Liver (tissue), 9 donors: ENCODE data around the gene HOXA4. TPM values are rescaled to one million over a fixed set of nuclear protein-coding genes. Genes with fewer than 3 reads are reported as not detected.

ENCODE experiments used
- DNase-seq: peaks from one replicate; pipeline ENCODE4 v3.0.0-alpha.2; 2017; ENCODE audit warnings: low spot score
- H3K27ac ChIP-seq, 2 donors: one replicate each; pipeline ENCODE4 v1.7.0; 2013; ENCODE audit warnings: inconsistent platforms in 2 of 2, low read length in 2 of 2, control low read depth in 1 of 2, low read depth in 1 of 2, mild to moderate bottlenecking in 1 of 2
- H3K27me3 ChIP-seq, 4 donors: one replicate each; pipeline versions ENCODE4 v1.6.1 to v1.7.0; 2013; ENCODE audit warnings: low read length in 3 of 4, inconsistent platforms in 1 of 4, mild to moderate bottlenecking in 1 of 4, moderate library complexity in 1 of 4; ENCODE audit not compliant: control insufficient read depth in 4 of 4, insufficient read depth in 4 of 4
- H3K36me3 ChIP-seq, 4 donors: one replicate each; pipeline versions ENCODE4 v1.6.1 to v1.7.0; 2013; ENCODE audit warnings: low read length in 3 of 4, mild to moderate bottlenecking in 3 of 4, low read depth in 1 of 4, moderate library complexity in 1 of 4; ENCODE audit not compliant: control insufficient read depth in 4 of 4, insufficient read depth in 3 of 4
- H3K4me1 ChIP-seq, 4 donors: one replicate each; pipeline versions ENCODE4 v1.6.1 to v1.7.0; 2013; ENCODE audit warnings: low read length in 3 of 4, mild to moderate bottlenecking in 3 of 4, moderate library complexity in 1 of 4; ENCODE audit not compliant: control insufficient read depth in 4 of 4, insufficient read depth in 4 of 4
- H3K4me3 ChIP-seq, 3 donors: one replicate each; pipeline versions ENCODE4 v1.6.1 to v1.7.0; 2013; ENCODE audit warnings: low read length in 3 of 3, control low read depth in 1 of 3, low read depth in 1 of 3, mild to moderate bottlenecking in 1 of 3
- H3K9ac ChIP-seq, 2 donors: one replicate each; pipeline ENCODE4 v1.7.0; 2013; ENCODE audit warnings: low read length in 2 of 2, mild to moderate bottlenecking in 2 of 2, moderate library complexity in 2 of 2, control low read depth in 1 of 2, low read depth in 1 of 2
- H3K9me3 ChIP-seq, 4 donors: one replicate each; pipeline versions ENCODE4 v1.6.1 to v1.7.0; 2013; ENCODE audit warnings: low read length in 3 of 4; ENCODE audit not compliant: control insufficient read depth in 4 of 4
- EGR1 ChIP-seq, 2 donors: IDR thresholded peaks; 2 replicates each; pipeline ENCODE4 v1.6.1; 2016 to 2018; ENCODE audit warnings: antibody characterized with exemption in 2 of 2, low read depth in 2 of 2
- FOXA1 ChIP-seq: IDR thresholded peaks from 2 replicates; pipeline ENCODE4 v1.6.1; 2016; ENCODE audit warnings: antibody characterized with exemption
- FOXA2 ChIP-seq: IDR thresholded peaks from 2 replicates; pipeline ENCODE4 v1.6.1; 2016; ENCODE audit warnings: antibody characterized with exemption
- GABPA ChIP-seq, 2 donors: IDR thresholded peaks in 1 of 2; conservative IDR thresholded peaks in 1 of 2; 2 replicates each; pipeline ENCODE4 v1.6.1; 2016; ENCODE audit warnings: antibody characterized with exemption in 2 of 2, mild to moderate bottlenecking in 1 of 2, moderate library complexity in 1 of 2
- HNF4A ChIP-seq, 2 donors: conservative IDR thresholded peaks; 2 replicates each; pipeline ENCODE4 v1.6.1; 2016; ENCODE audit warnings: antibody characterized with exemption in 2 of 2, mild to moderate bottlenecking in 2 of 2
- HNF4G ChIP-seq: IDR thresholded peaks from 2 replicates; pipeline ENCODE4 v1.6.1; 2016; ENCODE audit warnings: antibody characterized with exemption
- JUND ChIP-seq, 2 donors: IDR thresholded peaks; 2 replicates each; pipeline ENCODE4 v1.6.1; 2016; ENCODE audit warnings: antibody characterized with exemption in 2 of 2
- MAX ChIP-seq: IDR thresholded peaks from 2 replicates; pipeline ENCODE4 v1.6.1; 2016; ENCODE audit warnings: antibody characterized with exemption
- NR2F2 ChIP-seq: IDR thresholded peaks from 2 replicates; pipeline ENCODE4 v1.6.1; 2016; ENCODE audit warnings: antibody characterized with exemption
- RAD21 ChIP-seq, 2 donors: IDR thresholded peaks; 2 replicates each; pipeline ENCODE4 v1.6.1; 2016; ENCODE audit warnings: antibody characterized with exemption in 2 of 2, mild to moderate bottlenecking in 2 of 2
- REST ChIP-seq: IDR thresholded peaks from 2 replicates; pipeline ENCODE4 v1.6.1; 2016; ENCODE audit warnings: antibody characterized with exemption, mild to moderate bottlenecking
- RXRA ChIP-seq, 2 donors: IDR thresholded peaks; 2 replicates each; pipeline ENCODE4 v1.6.1; 2017 to 2018; ENCODE audit warnings: antibody characterized with exemption in 2 of 2, mild to moderate bottlenecking in 1 of 2
- SP1 ChIP-seq: IDR thresholded peaks from 2 replicates; pipeline ENCODE4 v1.6.1; 2018; ENCODE audit warnings: antibody characterized with exemption, mild to moderate bottlenecking
- TAF1 ChIP-seq: conservative IDR thresholded peaks from 2 replicates; pipeline ENCODE4 v1.6.1; 2016; ENCODE audit warnings: antibody characterized with exemption, mild to moderate bottlenecking
- YY1 ChIP-seq: IDR thresholded peaks from 2 replicates; pipeline ENCODE4 v1.6.1; 2016; ENCODE audit warnings: antibody characterized with exemption, mild to moderate bottlenecking
- ZBTB33 ChIP-seq: IDR thresholded peaks from 2 replicates; pipeline ENCODE4 v1.6.1; 2016; ENCODE audit warnings: antibody characterized with exemption
- WGBS: extraction: QIAGEN DNeasy Blood & Tissue Kit; methylation state at CpG from one replicate; pipeline ENCODE4 v1.1.7; 2013; 5-methylcytosine and 5-hydroxymethylcytosine counted together
- polyA plus RNA-seq, 2 donors: library from polyadenylated mRNA; stranded (reverse) in 1 of 2; unstranded in 1 of 2; fragments of 200-250 nt in 1 of 2; fragments of >200 nt in 1 of 2; fragmentation: Nextera tagmentation in 1 of 2; extraction: Ambion mirVana in 1 of 2; gene quantifications; one replicate each; pipeline versions ENCODE4 v1.2.1 to v1.2.3, GENCODE V29; 2013 to 2015
- total RNA-seq, 2 donors: library from RNA; depleted of rRNA; stranded (reverse); fragments of >200 nt; gene quantifications; one replicate each; pipeline ENCODE4 v1.2.3, GENCODE V29; 2014
- TF ChIP-seq, protein P1 (sequence below): IDR thresholded peaks from 2 replicates; pipeline ENCODE4 v1.6.1; 2016; ENCODE audit warnings: antibody characterized with exemption
- TF ChIP-seq, protein P2 (sequence below): fragments of 150-350 bp; IDR thresholded peaks from 2 replicates; pipeline ENCODE4 v1.5.1; 2017; ENCODE audit warnings: improper control_type of control experiment, low read depth, low read length; ENCODE audit not compliant: missing input control
- donor health status: healthy.
- donor health status: healthy.
- donor health status: healthy.
- donor health status: healthy.
- donor health status: healthy.

HOXA4 gene
- total and polyA plus RNA-seq, 4 donors: 0.17 to 1.1 (median 0.30) TPM

- H3K9ac ChIP-seq: no peak overlapping the region
- WGBS: 29% methylated on average over 30 of the region's 30 CpGs
- H3K4me3 ChIP-seq: peak overlapping the region in 1 of 3 donors; percentile 72
- no peak for TF ChIP-seq EGR1 (IDR thresholded peaks at IDR 0.05; ENCODE audit: low read depth in 2 of 2)
- no peak for TF ChIP-seq GABPA (IDR thresholded peaks at IDR 0.05 in 1 of 2, conservative IDR thresholded peaks at IDR 0.05 in 1 of 2)
- TF ChIP-seq, protein P1, sequence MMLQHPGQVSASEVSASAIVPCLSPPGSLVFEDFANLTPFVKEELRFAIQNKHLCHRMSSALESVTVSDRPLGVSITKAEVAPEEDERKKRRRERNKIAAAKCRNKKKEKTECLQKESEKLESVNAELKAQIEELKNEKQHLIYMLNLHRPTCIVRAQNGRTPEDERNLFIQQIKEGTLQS: no peak
- no peak for TF ChIP-seq JUND (IDR thresholded peaks at IDR 0.05)
- no peak for TF ChIP-seq ZBTB33
- H3K4me1 ChIP-seq: peaks cover 8 to 27% (median 10%) of the 10 kb centered on the region in 4 donors
- peaks cover 9 to 50% (median 19%) of the 10 kb centered on the region in 4 donors for H3K27me3 ChIP-seq
- no peak overlapping the region for H3K27ac ChIP-seq
- H3K36me3 ChIP-seq: no peaks in the 10 kb centered on the region
- no peak for DNase-seq
- H3K9me3 ChIP-seq: peaks cover 0 to 10% (median 0%) of the 10 kb centered on the region in 4 donors
Measured at GRCh38 chr7:27161721-27162560, 31.4 kb upstream of the HOXA4 start.

GRCh38 chr7:27161214-27161720 lies 30.7 kb upstream of the HOXA4 start:
- H3K36me3 ChIP-seq: no peaks in the 10 kb centered on the region
- peak overlapping the region; percentile 47 to 72 (median 71) for H3K4me3 ChIP-seq
- no peak overlapping the region for H3K9ac ChIP-seq

More at GRCh38 chr7:27161214-27161720, 30.7 kb upstream of the HOXA4 start:
- Histone ChIP-seq H3K4me1 (peaks cover 9 to 24% (median 10%) of the 10 kb centered on the region in 4 donors), H3K9me3 (peaks cover 0 to 10% (median 0%) of the 10 kb centered on the region in 4 donors), H3K27me3 (peaks cover 9 to 51% (median 19%) of the 10 kb centered on the region in 4 donors), H3K27ac (no peak overlapping the region)
- WGBS: 5% methylated on average over 27 of the region's 27 CpGs
- DNase-seq: no peak
- TF ChIP-seq HNF4A (conservative IDR thresholded peaks at IDR 0.05) (no peak), TAF1 (no peak), MAX (no peak), GABPA (IDR thresholded peaks at IDR 0.05 in 1 of 2, conservative IDR thresholded peaks at IDR 0.05 in 1 of 2) (no peak), SP1 (no peak), REST (no peak), ZBTB33 (no peak), YY1 (no peak), EGR1 (IDR thresholded peaks at IDR 0.05; ENCODE audit: low read depth in 2 of 2) (no peak), FOXA2 (no peak), HNF4G (no peak), RXRA (IDR thresholded peaks at IDR 0.05) (no peak), RAD21 (IDR thresholded peaks at IDR 0.05) (no peak), NR2F2 (no peak), JUND (IDR thresholded peaks at IDR 0.05) (no peak), FOXA1 (no peak)
- TF ChIP-seq, protein P2, sequence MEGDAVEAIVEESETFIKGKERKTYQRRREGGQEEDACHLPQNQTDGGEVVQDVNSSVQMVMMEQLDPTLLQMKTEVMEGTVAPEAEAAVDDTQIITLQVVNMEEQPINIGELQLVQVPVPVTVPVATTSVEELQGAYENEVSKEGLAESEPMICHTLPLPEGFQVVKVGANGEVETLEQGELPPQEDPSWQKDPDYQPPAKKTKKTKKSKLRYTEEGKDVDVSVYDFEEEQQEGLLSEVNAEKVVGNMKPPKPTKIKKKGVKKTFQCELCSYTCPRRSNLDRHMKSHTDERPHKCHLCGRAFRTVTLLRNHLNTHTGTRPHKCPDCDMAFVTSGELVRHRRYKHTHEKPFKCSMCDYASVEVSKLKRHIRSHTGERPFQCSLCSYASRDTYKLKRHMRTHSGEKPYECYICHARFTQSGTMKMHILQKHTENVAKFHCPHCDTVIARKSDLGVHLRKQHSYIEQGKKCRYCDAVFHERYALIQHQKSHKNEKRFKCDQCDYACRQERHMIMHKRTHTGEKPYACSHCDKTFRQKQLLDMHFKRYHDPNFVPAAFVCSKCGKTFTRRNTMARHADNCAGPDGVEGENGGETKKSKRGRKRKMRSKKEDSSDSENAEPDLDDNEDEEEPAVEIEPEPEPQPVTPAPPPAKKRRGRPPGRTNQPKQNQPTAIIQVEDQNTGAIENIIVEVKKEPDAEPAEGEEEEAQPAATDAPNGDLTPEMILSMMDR: no peak
- TF ChIP-seq, protein P1: no peak
